Stromal cell of bone marrow (primary cell): Measurements from ENCODE around the gene NDUFAF2.
A peak's percentile ranks its signal among the peaks of the same experiment; 100 is the strongest.
"Not testable (repeated sequence)": the region's sequence is repeated elsewhere in the genome, so short reads cannot be mapped to it uniquely, and the experiment has no call there.

Source experiments
- DNase-seq: peaks from one replicate; pipeline ENCODE4 v3.0.0-alpha.2; 2012; ENCODE audit warnings: low read depth

NDUFAF2 gene, protein sequence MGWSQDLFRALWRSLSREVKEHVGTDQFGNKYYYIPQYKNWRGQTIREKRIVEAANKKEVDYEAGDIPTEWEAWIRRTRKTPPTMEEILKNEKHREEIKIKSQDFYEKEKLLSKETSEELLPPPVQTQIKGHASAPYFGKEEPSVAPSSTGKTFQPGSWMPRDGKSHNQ

GRCh38 chr5:60944904-60945812 is at the start of gene NDUFAF2, which contains the start of gene ERCC8:
NDUFAF2 (plus strand) TSS chr5:60945205; CDS start chr5:60945256, 51 bp downstream.
ERCC8 (minus strand) TSS chr5:60945070; CDS start chr5:60945008, 62 bp downstream.
- peak; percentile 88 for DNase-seq

GRCh38 chr5:60896991-60897390 is 48.0 kb upstream of the NDUFAF2 start:
- DNase-seq, result no peak

GRCh38 chr5:60903356-60903755 is 41.6 kb upstream of the NDUFAF2 start:
- DNase-seq, result no peak

GRCh38 chr5:60916646-60917045 is 28.4 kb upstream of the NDUFAF2 start:
- no peak for DNase-seq

- DNase-seq, result no peak
Observed at GRCh38 chr5:60918466-60918865, 26.5 kb upstream of the NDUFAF2 start.

GRCh38 chr5:60927450-60927849 is 17.6 kb upstream of the NDUFAF2 start:
- no peak for DNase-seq

DNA sequence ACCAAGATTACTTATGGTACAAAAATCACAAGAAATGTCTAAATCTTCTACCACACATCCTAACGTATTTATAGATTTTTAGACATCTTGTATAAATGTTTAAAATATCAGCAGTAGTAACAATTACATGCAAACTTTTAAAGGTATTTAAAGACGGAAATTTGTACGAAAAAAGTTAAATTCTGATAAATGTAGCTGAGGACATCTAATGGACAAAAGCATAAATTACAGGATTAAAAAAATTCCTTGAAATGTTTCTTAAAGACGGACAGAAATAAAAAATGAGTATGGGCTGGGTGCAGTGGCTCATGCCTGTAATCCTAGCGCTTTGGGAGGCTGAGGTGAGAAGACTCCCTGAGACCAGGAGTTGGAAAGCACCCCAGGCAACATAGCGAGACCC is 16.0 kb upstream of the NDUFAF2 start:
- DNase-seq, result no peak

DNA sequence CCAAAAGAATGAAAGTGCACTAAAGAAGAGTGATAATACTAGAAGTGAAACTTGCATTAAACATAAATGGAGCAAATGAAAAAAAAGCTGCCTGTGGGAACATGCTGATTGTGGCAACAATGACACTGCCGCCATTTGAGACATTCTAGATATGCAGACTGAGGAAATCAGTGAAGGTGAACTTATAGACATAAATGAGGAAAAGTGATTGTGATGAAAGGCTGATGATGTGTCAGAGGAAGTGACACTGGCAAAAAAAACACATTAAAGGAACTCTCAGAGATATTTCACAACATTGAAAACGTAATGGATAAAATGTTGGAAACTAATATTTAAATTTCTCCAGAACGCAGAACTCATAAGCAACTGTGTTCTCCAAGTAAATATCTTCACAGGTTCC is 1.4 kb upstream of the NDUFAF2 start:
- no peak for DNase-seq

DNA sequence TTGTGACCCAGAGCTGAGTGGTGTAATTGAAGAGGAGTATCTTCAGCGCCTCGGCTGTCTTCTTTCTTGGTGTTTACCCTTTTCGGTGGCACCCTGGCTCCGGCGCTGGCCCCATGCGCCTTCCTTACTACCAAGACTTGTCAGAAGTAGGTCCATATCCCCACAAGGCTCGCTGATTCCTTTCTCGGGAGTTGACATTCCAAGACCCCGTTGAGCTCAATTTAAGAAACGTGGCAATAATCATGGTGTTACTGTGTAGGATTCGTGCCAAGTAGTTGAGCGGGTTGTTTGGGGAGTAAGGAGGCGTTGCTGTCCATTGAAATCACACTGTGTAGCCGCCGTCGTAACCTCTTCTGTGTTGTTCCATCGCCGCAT is 795 bp downstream of the NDUFAF2 start:
- DNase-seq, result peak; percentile 28

GRCh38 chr5:60948738-60949137 is 3.7 kb downstream of the NDUFAF2 start:
- no peak for DNase-seq

GRCh38 chr5:60955239-60955638 is 10.2 kb downstream of the NDUFAF2 start:
- no peak for DNase-seq

DNA sequence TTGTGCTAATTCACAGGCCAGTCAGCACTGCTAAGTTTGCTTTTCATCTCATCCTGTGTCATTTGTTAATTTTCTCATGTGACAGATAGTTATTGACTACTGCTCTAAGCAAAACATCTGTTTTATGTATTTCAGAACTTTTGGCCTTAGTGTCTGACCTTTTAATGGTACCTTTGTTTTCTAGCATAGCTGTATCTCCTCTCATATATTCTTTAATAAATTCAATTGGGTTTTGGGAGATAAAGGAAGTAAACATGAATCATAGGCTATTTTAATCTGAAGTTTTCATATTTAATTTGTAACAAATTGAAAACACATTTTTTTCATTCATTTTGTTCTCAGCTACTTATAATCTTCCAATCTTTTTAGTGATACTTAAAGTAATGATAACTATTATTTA is 13.1 kb downstream of the NDUFAF2 start:
- no peak for DNase-seq

GRCh38 chr5:60958712-60959111 is 13.7 kb downstream of the NDUFAF2 start:
- DNase-seq, result no peak

DNA sequence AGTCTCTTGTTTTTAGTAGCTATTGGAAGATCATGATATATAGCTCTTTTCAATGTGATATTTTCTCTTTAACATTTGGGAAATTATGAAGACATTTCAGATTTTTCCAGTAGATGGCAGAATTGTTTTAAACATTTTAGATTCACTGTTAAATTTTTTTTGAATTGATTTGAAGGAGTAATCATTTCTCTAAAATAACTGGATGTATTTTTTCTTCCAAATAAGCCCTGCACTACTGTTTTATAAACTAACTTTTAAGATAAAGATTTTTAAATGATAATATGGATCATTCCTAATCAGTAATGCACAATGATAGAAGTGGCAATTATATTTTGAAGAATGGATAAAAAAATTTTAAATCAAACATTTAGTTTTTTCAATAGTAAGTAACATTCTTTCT is 14.2 kb downstream of the NDUFAF2 start:
- DNase-seq, result peak; percentile 21

GRCh38 chr5:60960591-60960990 is 15.6 kb downstream of the NDUFAF2 start:
- peak; percentile 12 for DNase-seq

DNA sequence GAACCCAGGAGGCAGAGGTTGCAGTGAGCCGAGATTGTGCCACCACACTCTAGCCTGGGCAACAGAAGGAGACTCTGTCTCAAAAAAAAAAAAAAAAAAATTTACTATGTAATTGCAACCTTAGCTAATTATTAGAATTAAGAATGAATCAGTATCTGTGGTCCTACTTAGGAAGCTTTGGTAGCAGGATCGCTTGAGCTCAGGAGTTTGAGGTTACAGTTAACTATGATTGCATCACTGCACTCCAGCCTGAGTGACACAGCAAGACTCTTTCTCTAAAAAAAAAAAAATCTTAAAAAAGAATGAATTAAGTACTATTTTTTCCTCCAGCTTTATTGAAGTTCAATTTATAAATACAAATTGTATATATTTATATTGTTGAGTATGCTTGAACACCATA is 16.7 kb downstream of the NDUFAF2 start:
- peak; percentile 24 for DNase-seq

DNA sequence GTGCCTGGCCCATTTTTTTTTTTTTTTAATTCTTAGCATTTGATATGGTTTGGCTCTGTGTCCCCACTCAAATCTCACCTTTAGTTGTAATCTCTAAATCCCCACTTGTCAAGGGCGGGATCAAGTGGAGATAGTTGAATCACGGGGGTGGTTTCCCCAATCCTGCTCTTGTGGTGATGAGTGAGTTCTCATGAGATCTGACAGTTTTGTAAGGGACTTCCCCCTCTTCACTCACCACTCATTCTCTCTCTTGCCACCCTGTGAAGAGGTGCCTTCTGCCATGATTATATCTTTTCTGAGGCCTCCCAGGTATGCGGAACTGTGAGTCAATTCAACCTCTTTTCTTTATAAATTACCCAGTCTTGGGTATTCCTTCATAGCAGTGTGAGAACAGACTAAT is 27.2 kb downstream of the NDUFAF2 start:
- DNase-seq, result no peak

- DNase-seq, result no peak
Observed at GRCh38 chr5:60977956-60978737, 33.1 kb downstream of the NDUFAF2 start.

DNA sequence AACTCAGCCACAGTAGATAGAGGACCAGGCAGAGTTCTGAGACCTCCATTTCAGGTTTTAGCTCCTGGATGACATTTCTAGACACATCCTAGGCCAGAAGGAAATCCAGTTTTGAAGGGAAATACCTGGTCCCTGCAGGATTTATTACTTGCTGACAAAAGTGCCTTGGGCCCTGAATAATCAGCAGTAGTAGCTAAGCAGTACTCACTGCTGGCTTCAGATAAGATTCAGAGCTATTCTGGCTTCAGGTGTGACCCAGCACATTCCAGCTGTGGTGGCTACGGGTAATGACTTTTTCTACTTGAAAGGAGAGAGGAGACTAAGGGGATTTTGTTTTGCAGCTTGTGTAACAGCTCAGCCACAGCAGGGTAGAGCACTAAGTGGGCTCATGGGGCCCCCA is 34.0 kb downstream of the NDUFAF2 start:
- DNase-seq, result no peak

DNA sequence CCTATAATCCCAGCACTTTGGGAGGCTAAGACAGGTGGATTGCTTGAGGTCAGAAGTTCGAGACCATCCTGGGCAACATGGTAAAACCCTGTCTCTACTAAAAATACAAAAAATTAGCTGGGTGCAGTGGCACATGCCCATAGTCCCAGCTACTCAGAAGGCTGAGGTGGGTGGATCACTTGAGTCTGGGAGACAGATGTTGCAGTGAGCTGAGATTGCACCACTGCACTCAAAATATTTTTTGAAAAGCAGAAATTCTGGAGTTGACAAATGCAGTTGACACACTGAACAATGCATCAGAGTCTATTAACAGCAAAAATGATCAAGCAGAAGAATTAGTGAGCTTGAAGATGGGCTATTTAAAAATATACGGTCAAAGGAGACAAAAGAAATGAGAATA is 35.5 kb downstream of the NDUFAF2 start:
- no peak for DNase-seq

DNA sequence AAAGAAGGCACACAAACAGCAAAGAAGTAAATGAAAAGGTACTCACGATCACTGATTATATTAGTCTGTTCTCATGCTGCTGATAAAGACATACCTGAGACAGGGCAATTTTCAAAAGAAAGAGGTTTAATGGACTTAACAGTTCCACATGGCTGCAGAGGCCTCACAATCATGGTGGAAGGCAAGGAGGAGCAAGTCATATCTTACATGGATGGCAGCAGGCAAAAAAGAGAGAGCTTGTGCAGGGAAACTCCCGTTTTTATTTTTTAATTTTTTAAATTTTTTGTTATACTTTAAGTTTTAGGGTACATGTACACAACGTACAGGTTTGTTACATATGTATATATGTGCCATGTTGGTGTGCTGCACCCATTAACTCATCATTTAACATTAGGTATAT is 37.1 kb downstream of the NDUFAF2 start:
- DNase-seq, result not testable (repeated sequence)

DNA sequence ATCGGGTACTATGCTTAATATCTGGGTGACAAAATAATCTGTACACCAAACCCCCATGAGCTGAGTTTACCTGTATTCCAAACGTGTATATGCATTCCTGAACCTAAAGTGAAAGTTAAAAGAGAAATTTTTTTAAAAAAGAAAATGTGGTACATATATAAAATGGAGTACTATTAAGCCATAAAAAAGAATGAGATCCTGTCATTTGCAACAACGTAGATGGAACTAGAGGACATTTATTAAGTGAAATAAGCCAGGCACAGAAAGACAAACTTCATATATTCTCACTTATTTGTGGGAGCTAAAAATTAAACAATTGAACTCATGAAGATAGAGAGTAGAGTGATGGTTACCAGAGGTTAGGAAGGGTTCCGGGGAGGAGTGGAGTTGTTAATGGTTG is 44.8 kb downstream of the NDUFAF2 start:
- no peak for DNase-seq

DNA sequence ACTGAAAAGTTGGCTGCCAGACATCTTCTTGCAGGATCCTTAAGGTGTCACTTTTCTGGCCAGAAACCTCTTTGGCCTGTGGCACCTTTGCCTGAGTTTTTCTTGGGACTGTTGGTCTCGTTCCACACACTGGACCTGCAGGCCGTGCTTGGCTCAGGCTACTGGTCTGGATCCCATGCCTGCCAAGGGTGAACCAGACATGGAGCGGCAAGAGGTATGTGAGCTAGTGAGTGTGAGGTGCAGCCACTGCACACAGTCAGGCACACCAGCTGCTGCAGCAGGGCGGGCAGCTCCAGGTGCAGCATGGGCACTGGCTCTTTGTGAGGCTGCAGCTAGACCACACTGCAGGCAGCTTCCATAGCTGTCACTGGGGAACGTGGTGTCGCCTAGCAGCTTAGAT is 47.9 kb downstream of the NDUFAF2 start:
- DNase-seq, result no peak
